ENCODE measurements around the gene ATAD1. TPM values are rescaled to one million over a fixed set of nuclear protein-coding genes. Genes with fewer than 3 reads are reported as not detected.
"Not testable (repeated sequence)": the region's sequence is repeated elsewhere in the genome, so short reads cannot be mapped to it uniquely, and the experiment has no call there.

The ATAD1 gene
- total RNA-seq, 1 experiment from 2014 or later: 62.0 TPM

DNA sequence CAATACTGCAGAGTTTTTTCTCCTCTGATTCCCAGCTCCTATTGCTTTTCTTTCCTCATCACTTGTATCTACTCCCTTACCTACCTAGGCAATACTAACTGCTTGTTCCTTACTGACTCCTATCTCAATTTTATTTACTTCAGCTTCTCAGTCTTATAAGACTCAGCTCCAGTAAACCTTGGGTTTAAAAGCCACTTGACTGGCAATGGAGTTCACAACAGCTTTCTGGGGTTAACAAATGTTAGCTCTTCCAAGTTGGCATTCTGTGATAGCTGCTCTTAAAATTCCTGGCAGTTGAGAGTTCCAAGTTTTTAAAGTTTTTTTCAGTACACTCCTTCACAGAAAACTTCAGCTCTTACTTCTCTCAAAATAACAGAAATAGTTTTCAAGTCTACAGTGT, 14.2 kb downstream of the ATAD1 start:
- in situ Hi-C loops (cut with HindIII; ENCODE audit: low pct_unique_long_range_greater_than_20kb, low sequenced_read_pairs) (no loop called here), intact Hi-C loops (cut with micrococcal nuclease; ENCODE audit: unreplicated experiment) (no loop called here)
- peaks cover 28% of the 10 kb centered on the region; the same call in 1 of the 2 replicates for H3K9me3 ChIP-seq (ENCODE audit: control insufficient read depth, insufficient read depth, low read depth, low read length)
- no peak for ATAC-seq
- peaks cover 12% of the 10 kb centered on the region; the same call in 1 of the 2 replicates for H3K36me3 ChIP-seq (ENCODE audit: control insufficient read depth, insufficient read depth, low read length)
- no peak overlapping the region for H3K27ac ChIP-seq (ENCODE audit: low read length)
- no TSS peak for BruUV-seq (replicated peaks)
- H3K27me3 ChIP-seq (ENCODE audit: control insufficient read depth, insufficient read depth, low read length): no peaks in the 10 kb centered on the region
- no peaks in the 10 kb centered on the region for H3K4me1 ChIP-seq (ENCODE audit: control insufficient read depth, insufficient read depth, low read length)
- TF ChIP-seq TCF7L2 (IDR thresholded peaks at IDR 0.05; ENCODE audit: low read depth, low read length): no peak
- TF ChIP-seq POLR2AphosphoS5 (IDR thresholded peaks at IDR 0.05; ENCODE audit: low read depth, low read length): no peak
- no peak for TF ChIP-seq SIN3A (IDR thresholded peaks at IDR 0.05; ENCODE audit: borderline replicate concordance, insufficient read depth, low read depth, low read length)
- H3K4me3 ChIP-seq (ENCODE audit: low read depth in 2 of 2, low read length in 2 of 2): no peak overlapping the region
- no peak for DNase-seq (ENCODE audit: low read depth, low spot score)
- POLR2A ChIA-PET: no interaction called here
- CTCF ChIA-PET: no interaction called here

DNA sequence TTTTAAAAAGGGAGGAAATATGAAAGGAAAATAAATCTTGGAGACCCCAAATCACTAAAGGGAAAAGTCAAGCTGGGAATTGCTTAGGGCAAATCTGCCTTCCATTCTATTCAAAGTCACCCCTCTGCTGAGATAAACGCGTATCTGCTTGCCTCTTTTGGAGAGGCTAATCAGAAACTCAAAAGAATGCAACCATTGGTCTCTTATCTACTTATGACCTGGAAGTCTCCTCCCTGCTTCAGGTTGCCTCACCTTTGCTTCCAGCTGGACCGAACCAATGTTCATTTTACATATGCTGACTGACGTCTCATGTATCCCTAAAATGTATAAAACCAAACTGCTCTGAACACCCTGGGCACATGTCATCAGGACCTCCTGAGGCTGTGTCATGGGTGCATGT, 14.7 kb downstream of the ATAD1 start:
- ChIA-PET POLR2A (interaction anchor here (0.6 kb wide), 1 partner anchor 18 kb away, joined by 4 read pairs; no protein-coding TSS in a partner anchor), CTCF (no interaction called here)
- Histone ChIP-seq H3K9me3 (ENCODE audit: control insufficient read depth, insufficient read depth, low read depth, low read length) (peaks cover 28% of the 10 kb centered on the region; the same call in 1 of the 2 replicates), H3K4me3 (ENCODE audit: low read depth in 2 of 2, low read length in 2 of 2) (no peak overlapping the region), H3K27me3 (ENCODE audit: control insufficient read depth, insufficient read depth, low read length) (no peaks in the 10 kb centered on the region), H3K36me3 (ENCODE audit: control insufficient read depth, insufficient read depth, low read length) (peaks cover 12% of the 10 kb centered on the region; the same call in 1 of the 2 replicates), H3K27ac (ENCODE audit: low read length) (no peak overlapping the region), H3K4me1 (ENCODE audit: control insufficient read depth, insufficient read depth, low read length) (no peaks in the 10 kb centered on the region)
- no TSS peak for BruUV-seq (replicated peaks)
- intact Hi-C loops (cut with micrococcal nuclease; ENCODE audit: unreplicated experiment): no loop called here
- ATAC-seq: no peak
- TF ChIP-seq, protein P1, sequence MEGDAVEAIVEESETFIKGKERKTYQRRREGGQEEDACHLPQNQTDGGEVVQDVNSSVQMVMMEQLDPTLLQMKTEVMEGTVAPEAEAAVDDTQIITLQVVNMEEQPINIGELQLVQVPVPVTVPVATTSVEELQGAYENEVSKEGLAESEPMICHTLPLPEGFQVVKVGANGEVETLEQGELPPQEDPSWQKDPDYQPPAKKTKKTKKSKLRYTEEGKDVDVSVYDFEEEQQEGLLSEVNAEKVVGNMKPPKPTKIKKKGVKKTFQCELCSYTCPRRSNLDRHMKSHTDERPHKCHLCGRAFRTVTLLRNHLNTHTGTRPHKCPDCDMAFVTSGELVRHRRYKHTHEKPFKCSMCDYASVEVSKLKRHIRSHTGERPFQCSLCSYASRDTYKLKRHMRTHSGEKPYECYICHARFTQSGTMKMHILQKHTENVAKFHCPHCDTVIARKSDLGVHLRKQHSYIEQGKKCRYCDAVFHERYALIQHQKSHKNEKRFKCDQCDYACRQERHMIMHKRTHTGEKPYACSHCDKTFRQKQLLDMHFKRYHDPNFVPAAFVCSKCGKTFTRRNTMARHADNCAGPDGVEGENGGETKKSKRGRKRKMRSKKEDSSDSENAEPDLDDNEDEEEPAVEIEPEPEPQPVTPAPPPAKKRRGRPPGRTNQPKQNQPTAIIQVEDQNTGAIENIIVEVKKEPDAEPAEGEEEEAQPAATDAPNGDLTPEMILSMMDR (IDR thresholded peaks at IDR 0.05): no peak
- TF ChIP-seq TCF7L2 (IDR thresholded peaks at IDR 0.05; ENCODE audit: low read depth, low read length) (no peak), SIN3A (IDR thresholded peaks at IDR 0.05; ENCODE audit: borderline replicate concordance, insufficient read depth, low read depth, low read length) (no peak), POLR2AphosphoS5 (IDR thresholded peaks at IDR 0.05; ENCODE audit: low read depth, low read length) (no peak)
- TF ChIP-seq, protein P2, sequence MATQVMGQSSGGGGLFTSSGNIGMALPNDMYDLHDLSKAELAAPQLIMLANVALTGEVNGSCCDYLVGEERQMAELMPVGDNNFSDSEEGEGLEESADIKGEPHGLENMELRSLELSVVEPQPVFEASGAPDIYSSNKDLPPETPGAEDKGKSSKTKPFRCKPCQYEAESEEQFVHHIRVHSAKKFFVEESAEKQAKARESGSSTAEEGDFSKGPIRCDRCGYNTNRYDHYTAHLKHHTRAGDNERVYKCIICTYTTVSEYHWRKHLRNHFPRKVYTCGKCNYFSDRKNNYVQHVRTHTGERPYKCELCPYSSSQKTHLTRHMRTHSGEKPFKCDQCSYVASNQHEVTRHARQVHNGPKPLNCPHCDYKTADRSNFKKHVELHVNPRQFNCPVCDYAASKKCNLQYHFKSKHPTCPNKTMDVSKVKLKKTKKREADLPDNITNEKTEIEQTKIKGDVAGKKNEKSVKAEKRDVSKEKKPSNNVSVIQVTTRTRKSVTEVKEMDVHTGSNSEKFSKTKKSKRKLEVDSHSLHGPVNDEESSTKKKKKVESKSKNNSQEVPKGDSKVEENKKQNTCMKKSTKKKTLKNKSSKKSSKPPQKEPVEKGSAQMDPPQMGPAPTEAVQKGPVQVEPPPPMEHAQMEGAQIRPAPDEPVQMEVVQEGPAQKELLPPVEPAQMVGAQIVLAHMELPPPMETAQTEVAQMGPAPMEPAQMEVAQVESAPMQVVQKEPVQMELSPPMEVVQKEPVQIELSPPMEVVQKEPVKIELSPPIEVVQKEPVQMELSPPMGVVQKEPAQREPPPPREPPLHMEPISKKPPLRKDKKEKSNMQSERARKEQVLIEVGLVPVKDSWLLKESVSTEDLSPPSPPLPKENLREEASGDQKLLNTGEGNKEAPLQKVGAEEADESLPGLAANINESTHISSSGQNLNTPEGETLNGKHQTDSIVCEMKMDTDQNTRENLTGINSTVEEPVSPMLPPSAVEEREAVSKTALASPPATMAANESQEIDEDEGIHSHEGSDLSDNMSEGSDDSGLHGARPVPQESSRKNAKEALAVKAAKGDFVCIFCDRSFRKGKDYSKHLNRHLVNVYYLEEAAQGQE (IDR thresholded peaks at IDR 0.05; ENCODE audit: insufficient read depth in 1 of 2, low read depth in 2 of 2, low read length in 1 of 2): no peak
- in situ Hi-C loops (cut with HindIII; ENCODE audit: low pct_unique_long_range_greater_than_20kb, low sequenced_read_pairs): no loop called here
- DNase-seq (ENCODE audit: low read depth, low spot score): no peak

DNA sequence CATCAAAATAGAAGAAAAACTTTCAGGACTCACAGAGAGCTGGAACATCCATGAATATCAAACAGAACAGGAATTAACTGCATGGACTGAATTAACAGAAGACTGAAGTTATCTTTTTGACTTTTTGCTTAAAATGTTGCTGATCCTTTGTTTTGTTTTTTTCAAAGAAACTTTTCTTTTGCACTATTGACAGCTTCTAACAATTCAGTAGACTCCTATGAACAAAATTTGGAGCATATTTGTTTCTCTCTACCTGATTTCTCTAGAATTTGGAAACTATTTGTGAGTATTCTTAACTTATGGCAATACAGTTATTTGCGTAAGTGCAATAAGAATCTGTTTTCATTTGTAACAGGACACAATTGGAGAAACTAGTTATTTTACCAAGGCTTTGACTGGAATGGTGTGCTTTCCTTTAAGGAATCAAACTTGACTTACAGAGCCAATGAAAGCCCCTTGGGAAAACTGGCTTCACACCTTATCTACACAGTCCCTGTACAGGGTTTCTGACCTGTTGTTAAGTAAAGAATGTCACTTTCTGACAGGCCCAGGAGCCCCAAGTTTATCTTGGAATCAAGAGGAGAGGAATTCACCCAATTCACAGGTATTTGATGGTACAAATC, 16.1 kb downstream of the ATAD1 start:
- peaks cover 28% of the 10 kb centered on the region; the same call in 1 of the 2 replicates for H3K9me3 ChIP-seq (ENCODE audit: control insufficient read depth, insufficient read depth, low read depth, low read length)
- DNase-seq (ENCODE audit: low read depth, low spot score); H3K4me1 ChIP-seq (ENCODE audit: control insufficient read depth, insufficient read depth, low read length); CTCF ChIA-PET; ATAC-seq; BruUV-seq (replicated peaks); H3K27ac ChIP-seq (ENCODE audit: low read length); in situ Hi-C loops (cut with HindIII; ENCODE audit: low pct_unique_long_range_greater_than_20kb, low sequenced_read_pairs); POLR2A ChIA-PET; H3K4me3 ChIP-seq (ENCODE audit: low read depth in 2 of 2, low read length in 2 of 2); H3K27me3 ChIP-seq (ENCODE audit: control insufficient read depth, insufficient read depth, low read length); H3K36me3 ChIP-seq (ENCODE audit: control insufficient read depth, insufficient read depth, low read length); intact Hi-C loops (cut with micrococcal nuclease; ENCODE audit: unreplicated experiment): not testable (repeated sequence)

Data from Panc1 (cell line).